CD8-positive, alpha-beta memory T cell (primary cell): ENCODE measurements around the gene PPP1R37. TPM values are rescaled to one million over a fixed set of nuclear protein-coding genes. Genes with fewer than 3 reads are reported as not detected.

ENCODE experiments used
- CTCF ChIA-PET: fragments of 350-600 bp; sonication (Branson Sonifier 250); formaldehyde crosslinking; loops from one replicate; lab custom pipeline; 2021; ENCODE audit warnings: antibody characterized with exemption; lab: Charles Lee
- POLR2A ChIA-PET: fragments of 350-600 bp; sonication (Branson Sonifier 250); formaldehyde crosslinking; loops from one replicate; lab custom pipeline; 2021; ENCODE audit warnings: antibody characterized with exemption; lab: Charles Lee
- DNase-seq, 5 donors: peaks; one replicate each; pipeline versions ENCODE4 v3.0.0 to v3.0.0-alpha.2; 2020 to 2022; ENCODE audit warnings: mixed read lengths in 1 of 5
- H3K27ac ChIP-seq: one replicate; pipeline ENCODE4 v1.7.0; 2013; ENCODE audit warnings: low read depth, mild to moderate bottlenecking, low read length, moderate library complexity
- H3K27me3 ChIP-seq: 2 replicates; pipeline ENCODE4 v1.7.0; 2013; ENCODE audit warnings: low read length, mild to moderate bottlenecking; ENCODE audit not compliant: insufficient read depth, poor library complexity, severe bottlenecking
- H3K36me3 ChIP-seq: 2 replicates; pipeline ENCODE4 v1.7.0; 2013; ENCODE audit warnings: mild to moderate bottlenecking, low read length, moderate library complexity; ENCODE audit not compliant: insufficient read depth
- H3K4me1 ChIP-seq: 2 replicates; pipeline ENCODE4 v1.7.0; 2013; ENCODE audit warnings: mild to moderate bottlenecking, low read length, moderate library complexity; ENCODE audit not compliant: insufficient read depth
- H3K4me3 ChIP-seq: 2 replicates; pipeline ENCODE4 v1.7.0; 2013; ENCODE audit warnings: mild to moderate bottlenecking, low read length
- H3K9me3 ChIP-seq: 2 replicates; pipeline ENCODE4 v1.7.0; 2013; ENCODE audit warnings: mild to moderate bottlenecking, low read length
- H3K27ac Mint-ChIP-seq, 8 donors: one replicate each; pipeline ENCODE4 v1.8.0; 2020 to 2021; ENCODE audit warnings: mixed read lengths in 8 of 8, mild to moderate bottlenecking in 6 of 8, inconsistent platforms in 3 of 8, moderate library complexity in 3 of 8
- H3K27me3 Mint-ChIP-seq, 2 donors: one replicate each; pipeline ENCODE4 v1.8.0; 2020 to 2021; ENCODE audit warnings: mixed read lengths in 2 of 2, mild to moderate bottlenecking in 1 of 2, moderate library complexity in 1 of 2
- H3K36me3 Mint-ChIP-seq, 3 donors: one replicate each; pipeline ENCODE4 v1.8.0; 2020 to 2021; ENCODE audit warnings: mixed read lengths in 3 of 3, inconsistent platforms in 1 of 3, mild to moderate bottlenecking in 1 of 3
- H3K4me1 Mint-ChIP-seq, 3 donors: one replicate each; pipeline ENCODE4 v1.8.0; 2020 to 2021; ENCODE audit warnings: mixed read lengths in 3 of 3, inconsistent platforms in 1 of 3, mild to moderate bottlenecking in 1 of 3
- H3K4me3 Mint-ChIP-seq, 7 donors: one replicate each; pipeline ENCODE4 v1.8.0; 2020 to 2021; ENCODE audit warnings: mixed read lengths in 7 of 7, mild to moderate bottlenecking in 6 of 7, moderate library complexity in 4 of 7, inconsistent platforms in 2 of 7
- H3K9me3 Mint-ChIP-seq, 5 donors: one replicate each; pipeline ENCODE4 v1.8.0; 2020 to 2022; ENCODE audit warnings: mixed read lengths in 5 of 5, mild to moderate bottlenecking in 3 of 5, moderate library complexity in 2 of 5, inconsistent platforms in 1 of 5
- polyA plus RNA-seq: library from polyadenylated mRNA; unstranded; fragments of 300-500 nt; fragmentation: Illumina TruSeq; gene quantifications from one replicate; pipeline ENCODE4 v1.2.3, GENCODE V29; 2021
- total RNA-seq, 2 experiments: library from RNA; stranded (reverse); gene quantifications; one replicate each; pipeline ENCODE4 v1.2.3, GENCODE V29; 2021

The PPP1R37 gene
- total and polyA plus RNA-seq, 3 experiments from 2014 or later, result 0.79 to 18.3 (median 17.8) TPM

DNA sequence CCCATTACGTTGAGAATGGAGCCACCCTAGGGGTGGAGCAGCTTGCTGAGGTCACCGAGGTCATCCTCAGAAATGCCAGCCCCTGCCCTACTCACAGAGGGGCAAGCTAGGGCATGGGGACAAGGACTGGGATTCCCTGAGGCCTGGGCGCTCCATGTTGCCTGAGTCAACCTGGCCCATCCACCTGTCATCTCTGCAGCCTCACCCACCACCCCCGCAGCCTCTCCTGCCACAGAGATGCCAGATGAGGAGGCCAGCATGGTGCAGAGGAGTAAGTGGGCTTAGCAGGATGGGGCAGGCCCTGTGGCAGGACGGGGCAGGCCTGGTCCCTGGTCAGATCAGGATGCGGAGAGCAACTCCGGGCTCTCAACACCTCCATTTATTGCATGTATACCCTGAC is 58.3 kb downstream of the PPP1R37 start:
- DNase-seq, result no peak
- Histone ChIP-seq H3K27me3 (peaks cover 3% of the 10 kb centered on the region), H3K36me3 (no peaks in the 10 kb centered on the region), H3K9me3 (no peaks in the 10 kb centered on the region), H3K4me1 (peaks cover 19% of the 10 kb centered on the region), H3K27ac (no peak overlapping the region), H3K4me3 (no peak overlapping the region)
- Mint-ChIP-seq H3K4me3 (peak overlapping the region in 5 of 7 donors; percentile 12 to 61 (median 50)), H3K27ac (no peak overlapping the region), H3K27me3 (peaks cover 7 to 9% of the 10 kb centered on the region in 2 donors), H3K36me3 (peaks cover 0 to 7% (median 0%) of the 10 kb centered on the region in 3 donors), H3K4me1 (peaks cover 20 to 35% (median 22%) of the 10 kb centered on the region in 3 donors), H3K9me3 (no peaks in the 10 kb centered on the region)
- ChIA-PET POLR2A (no interaction called here), CTCF (no interaction called here)

DNA sequence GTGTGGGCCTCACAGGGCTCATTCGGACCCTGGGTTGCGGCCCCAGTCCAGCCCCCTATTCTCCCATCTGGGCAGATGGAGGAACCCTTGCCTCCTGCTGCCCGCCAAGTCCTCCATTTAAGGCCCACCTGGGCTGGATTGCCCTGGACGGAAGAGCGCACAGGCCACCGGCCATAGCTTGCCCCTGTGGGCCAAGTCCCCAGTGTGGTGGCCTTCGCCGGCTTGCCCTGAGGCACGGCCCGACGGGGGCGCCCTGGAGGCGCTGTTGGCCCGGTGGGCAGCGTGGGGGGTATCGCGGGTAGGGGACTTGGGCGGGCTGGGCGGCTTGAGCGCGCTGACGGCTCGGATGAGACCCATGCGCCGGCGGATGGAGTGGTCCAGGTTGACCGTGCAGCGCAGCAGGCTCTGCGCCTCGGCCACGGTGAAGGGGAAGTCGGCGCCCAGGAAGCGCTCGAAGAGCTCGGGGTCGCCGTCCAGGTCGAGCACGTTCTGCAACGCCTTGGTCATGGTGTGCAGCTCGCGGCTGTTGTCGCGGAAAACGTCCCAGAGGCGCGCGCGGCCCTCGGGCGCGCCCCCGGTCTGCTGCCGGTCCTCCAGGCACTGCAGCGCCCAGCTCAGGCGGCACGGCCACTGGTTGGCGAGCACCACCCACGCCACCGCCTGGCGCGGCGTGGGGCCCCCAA is 59.0 kb downstream of the PPP1R37 start:
- Histone ChIP-seq H3K36me3 (no peaks in the 10 kb centered on the region), H3K4me3 (no peak overlapping the region), H3K4me1 (peaks cover 19% of the 10 kb centered on the region), H3K9me3 (no peaks in the 10 kb centered on the region), H3K27me3 (peaks cover 6% of the 10 kb centered on the region), H3K27ac (no peak overlapping the region)
- Mint-ChIP-seq H3K36me3 (peaks cover 0 to 3% (median 0%) of the 10 kb centered on the region in 3 donors), H3K27me3 (peaks cover 9 to 12% of the 10 kb centered on the region in 2 donors), H3K9me3 (no peaks in the 10 kb centered on the region), H3K27ac (peak overlapping the region in 1 of 8 donors; percentile 32), H3K4me1 (peaks cover 20 to 35% (median 22%) of the 10 kb centered on the region in 3 donors), H3K4me3 (peak overlapping the region in 5 of 7 donors; percentile 38 to 86 (median 50))
- DNase-seq, result no peak
- ChIA-PET CTCF (interaction anchor here (0.9 to 1.6 kb wide), 4 partner anchors 9 to 49 kb away, joined by 3 to 6 read pairs (median 5); partner anchors contain the start of genes BLOC1S3 and TRAPPC6A), POLR2A (interaction anchor here (2.0 to 2.2 kb wide), 2 partner anchors 26 to 59 kb away, joined by 6 to 19 read pairs; partner anchors contain the start of genes BLOC1S3, PPP1R37 and TRAPPC6A)

DNA sequence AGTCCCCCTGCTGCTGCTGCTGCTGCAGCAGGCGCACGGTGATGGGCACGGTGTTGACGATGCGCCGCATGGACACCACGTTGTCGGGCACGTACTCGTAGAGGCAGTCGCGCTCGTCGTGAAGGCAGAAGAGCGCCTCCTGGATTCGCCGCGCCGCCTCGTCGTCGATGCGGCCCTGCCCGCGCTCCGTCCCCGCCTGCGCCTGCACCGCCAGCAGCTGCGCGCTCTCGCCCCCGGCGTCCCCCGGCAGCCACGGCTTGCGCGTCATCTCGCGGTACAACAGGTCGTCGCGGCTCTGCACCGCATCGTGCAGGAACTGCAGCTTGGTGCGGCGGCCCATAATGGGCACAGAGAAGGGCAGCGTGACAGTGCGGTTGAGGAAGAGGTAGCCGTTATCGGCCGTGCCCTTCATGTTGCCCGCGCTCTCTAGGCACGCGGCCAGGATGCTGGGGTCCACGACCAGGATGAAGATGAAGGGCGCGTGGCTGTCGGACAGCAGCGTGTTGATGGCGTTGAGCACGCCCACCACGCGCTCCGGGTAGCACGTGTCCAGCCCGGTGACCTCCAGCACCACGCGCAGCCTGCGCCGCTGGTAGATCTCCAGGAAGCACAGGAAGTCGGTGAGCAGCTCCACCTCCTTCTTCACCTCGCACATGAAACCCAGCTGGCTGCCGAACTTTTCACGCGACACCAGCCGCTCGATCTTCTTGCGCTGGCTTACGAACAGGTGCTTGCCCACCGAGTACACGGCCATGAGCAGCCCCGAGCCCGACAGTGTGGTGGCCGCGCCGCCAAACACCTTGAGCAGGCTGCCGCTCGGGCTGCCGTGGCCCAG is 59.7 kb downstream of the PPP1R37 start:
- Mint-ChIP-seq H3K36me3 (no peaks in the 10 kb centered on the region), H3K27ac (peak overlapping the region in 4 of 8 donors; percentile 26 to 70 (median 49)), H3K27me3 (peaks cover 10 to 16% of the 10 kb centered on the region in 2 donors), H3K4me1 (peaks cover 20 to 35% (median 22%) of the 10 kb centered on the region in 3 donors), H3K4me3 (peak overlapping the region; percentile 78 to 90 (median 83)), H3K9me3 (no peaks in the 10 kb centered on the region)
- Histone ChIP-seq H3K27ac (no peak overlapping the region), H3K4me3 (peak overlapping the region; percentile 45), H3K4me1 (peaks cover 19% of the 10 kb centered on the region), H3K9me3 (no peaks in the 10 kb centered on the region), H3K36me3 (no peaks in the 10 kb centered on the region), H3K27me3 (peaks cover 6% of the 10 kb centered on the region)
- POLR2A ChIA-PET, result interaction anchor here (1.6 to 2.2 kb wide), 3 partner anchors 19 to 60 kb away, joined by 5 to 19 read pairs (median 6); partner anchors contain the start of genes BLOC1S3, PPP1R37 and TRAPPC6A
- DNase-seq, result peak; percentile 12 to 63 (median 49)
- CTCF ChIA-PET, result interaction anchor here (0.9 to 2.0 kb wide), 6 partner anchors 10 to 50 kb away, joined by 3 to 10 read pairs (median 5); partner anchors contain the start of genes BLOC1S3 and TRAPPC6A

DNA sequence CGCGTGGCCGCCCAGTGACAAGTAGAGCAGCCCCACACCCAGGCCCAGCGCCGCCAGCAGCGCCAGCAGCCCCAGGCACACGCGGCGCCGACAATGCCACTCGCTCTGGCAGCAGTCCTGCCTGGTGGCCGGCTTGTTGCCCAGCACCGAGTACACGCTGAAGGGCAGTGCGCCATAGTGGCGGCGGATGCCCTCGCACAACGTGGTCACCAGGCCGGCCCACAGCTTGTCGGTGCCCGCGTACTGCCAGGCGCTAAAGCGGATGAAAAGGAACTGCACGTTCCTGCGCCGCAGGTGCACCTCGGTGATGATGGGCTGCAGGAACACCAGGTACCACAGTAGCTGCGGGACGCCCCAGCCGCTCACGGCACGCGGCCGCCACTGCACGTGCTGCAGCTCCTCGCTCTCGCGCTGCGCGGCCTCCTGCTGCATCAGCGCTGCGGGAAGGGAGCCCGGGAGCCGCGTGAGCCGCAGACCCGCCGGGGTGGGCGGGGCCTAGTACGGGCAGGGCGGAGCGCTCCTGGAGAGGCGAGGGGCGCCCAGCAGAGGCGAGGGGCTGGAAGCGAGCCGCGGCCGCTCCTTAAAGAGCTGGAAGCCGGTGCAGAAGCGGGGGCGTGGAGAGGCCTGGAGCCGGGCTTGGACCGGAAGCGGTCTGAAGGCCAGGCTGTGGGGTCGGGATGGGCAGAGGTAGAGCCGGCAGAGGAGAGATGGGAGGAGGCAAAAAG is 60.5 kb downstream of the PPP1R37 start:
- Mint-ChIP-seq H3K4me1 (peaks cover 20 to 35% (median 22%) of the 10 kb centered on the region in 3 donors), H3K9me3 (no peaks in the 10 kb centered on the region), H3K4me3 (peak overlapping the region; percentile 78 to 90 (median 83)), H3K36me3 (no peaks in the 10 kb centered on the region), H3K27me3 (peaks cover 10 to 19% of the 10 kb centered on the region in 2 donors), H3K27ac (peak overlapping the region in 5 of 8 donors; percentile 23 to 88 (median 70))
- ChIA-PET CTCF (interaction anchor here (0.8 to 2.0 kb wide), 5 partner anchors 11 to 50 kb away, joined by 3 to 10 read pairs (median 5); partner anchors contain the start of genes BLOC1S3 and TRAPPC6A), POLR2A (interaction anchor here (1.4 to 2.2 kb wide), 4 partner anchors 11 to 60 kb away, joined by 4 to 19 read pairs (median 6); partner anchors contain the start of genes BLOC1S3, PPP1R37 and TRAPPC6A)
- Histone ChIP-seq H3K9me3 (no peaks in the 10 kb centered on the region), H3K4me1 (peaks cover 19% of the 10 kb centered on the region), H3K27ac (no peak overlapping the region), H3K27me3 (peaks cover 6% of the 10 kb centered on the region), H3K4me3 (peak overlapping the region; percentile 45), H3K36me3 (no peaks in the 10 kb centered on the region)
- peak in 4 of 5 donors; percentile 17 to 32 (median 23) for DNase-seq

DNA sequence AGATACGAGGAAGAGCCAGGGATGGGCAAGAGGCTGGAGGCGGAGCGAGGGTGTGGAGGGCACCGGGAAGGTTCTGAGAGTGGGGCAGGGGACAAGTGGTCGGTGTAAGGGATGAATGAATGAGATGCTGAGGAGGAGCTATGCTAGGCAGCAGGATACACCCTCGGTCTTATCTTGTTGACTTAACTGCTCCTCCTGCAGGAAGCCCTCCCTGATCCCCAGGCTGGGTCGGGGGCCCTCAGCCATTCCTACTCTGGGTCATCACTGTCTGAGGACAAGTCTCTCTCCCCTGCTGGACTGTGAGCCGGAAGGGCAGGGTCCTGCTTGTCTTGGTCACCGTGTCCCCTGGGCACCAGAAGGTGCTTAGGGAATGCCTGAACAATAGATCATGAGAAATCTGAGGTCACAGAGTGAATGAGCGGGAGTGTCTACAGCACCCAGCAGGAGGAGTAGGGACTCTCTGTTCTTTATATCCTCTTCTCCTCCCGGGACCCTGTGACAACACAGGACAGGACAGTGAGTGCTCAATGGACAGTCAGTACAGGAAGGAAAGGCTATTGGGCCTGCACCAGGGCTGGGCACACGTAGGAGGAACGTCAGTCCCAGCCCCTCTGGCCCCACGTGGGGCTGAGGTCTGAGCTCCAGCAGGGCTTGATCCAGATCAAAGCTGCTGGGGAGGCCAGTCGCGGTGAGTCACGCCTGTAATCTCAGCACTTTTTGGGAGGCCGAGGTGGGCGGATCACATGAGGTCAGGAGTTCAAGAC is 61.3 kb downstream of the PPP1R37 start:
- Histone ChIP-seq H3K4me1 (peaks cover 19% of the 10 kb centered on the region), H3K27me3 (peaks cover 6% of the 10 kb centered on the region), H3K36me3 (no peaks in the 10 kb centered on the region), H3K27ac (no peak overlapping the region), H3K9me3 (no peaks in the 10 kb centered on the region), H3K4me3 (peak overlapping the region; percentile 45)
- DNase-seq, result no peak
- peaks cover 10 to 19% of the 10 kb centered on the region in 2 donors for H3K27me3 Mint-ChIP-seq
- H3K4me1 Mint-ChIP-seq, result peaks cover 17 to 31% (median 20%) of the 10 kb centered on the region in 3 donors
- no peaks in the 10 kb centered on the region for H3K36me3 Mint-ChIP-seq
- peak overlapping the region in 5 of 8 donors; percentile 23 to 88 (median 54) for H3K27ac Mint-ChIP-seq
- ChIA-PET POLR2A (interaction anchor here (1.4 to 2.2 kb wide), 3 partner anchors 10 to 24 kb away, joined by 4 to 19 read pairs (median 5); partner anchors contain the start of genes BLOC1S3 and TRAPPC6A), CTCF (interaction anchor here (0.8 to 2.0 kb wide), 5 partner anchors 11 to 28 kb away, joined by 3 to 10 read pairs (median 5); partner anchors contain the start of genes BLOC1S3 and TRAPPC6A)
- peak overlapping the region; percentile 13 to 88 (median 74) for H3K4me3 Mint-ChIP-seq
- H3K9me3 Mint-ChIP-seq, result no peaks in the 10 kb centered on the region

DNA sequence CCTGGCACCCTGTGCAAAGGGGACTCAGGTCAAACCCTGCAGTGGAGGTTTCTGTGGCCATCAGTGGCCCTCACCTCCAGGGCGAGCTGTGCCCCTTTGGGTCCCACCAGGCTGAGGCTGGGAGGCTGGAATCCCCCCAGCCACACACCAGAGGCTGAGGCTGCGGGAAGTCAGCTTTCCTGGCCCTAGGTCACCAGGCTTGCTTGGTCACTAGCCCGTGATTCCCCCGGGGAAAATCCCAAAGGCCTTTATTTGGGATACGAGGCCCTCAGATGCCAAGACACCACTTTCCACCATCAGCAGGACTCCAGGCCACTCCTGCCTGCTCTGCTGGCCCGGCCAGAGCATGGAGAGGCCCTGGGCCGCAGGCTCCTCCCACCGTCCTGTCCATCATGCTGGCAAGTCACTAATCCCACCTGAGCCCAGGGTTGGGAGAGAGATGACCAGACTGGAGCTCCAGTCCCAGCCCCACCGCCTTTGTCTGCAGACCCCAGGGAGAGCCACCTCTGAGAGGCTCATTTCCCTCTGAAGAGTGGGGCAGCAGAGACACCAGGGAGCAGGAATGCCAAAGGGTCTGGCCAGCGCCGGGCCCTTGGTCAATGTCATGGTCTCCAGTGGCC is 63.1 kb downstream of the PPP1R37 start:
- peaks cover 6% of the 10 kb centered on the region for H3K27me3 ChIP-seq

More for the DNA sequence above, 63.1 kb downstream of the PPP1R37 start:
- ChIA-PET CTCF (no interaction called here), POLR2A (no interaction called here)
- no peaks in the 10 kb centered on the region for H3K9me3 Mint-ChIP-seq
- no peak overlapping the region for H3K4me3 ChIP-seq
- no peak overlapping the region for H3K27ac Mint-ChIP-seq
- no peaks in the 10 kb centered on the region for H3K36me3 ChIP-seq
- H3K36me3 Mint-ChIP-seq, result no peaks in the 10 kb centered on the region
- H3K27me3 Mint-ChIP-seq, result peaks cover 12 to 19% of the 10 kb centered on the region in 2 donors
- peaks cover 19% of the 10 kb centered on the region for H3K4me1 ChIP-seq
- H3K4me1 Mint-ChIP-seq, result peaks cover 14 to 26% (median 16%) of the 10 kb centered on the region in 3 donors
- DNase-seq, result no peak
- H3K9me3 ChIP-seq, result no peaks in the 10 kb centered on the region
- H3K27ac ChIP-seq, result no peak overlapping the region
- H3K4me3 Mint-ChIP-seq, result no peak overlapping the region
